IMR-90 (cell line): ENCODE data around the gene NOC2L. TPM values are rescaled to one million over a fixed set of nuclear protein-coding genes. Genes with fewer than 3 reads are reported as not detected.
A peak's percentile ranks its signal among the peaks of the same experiment; 100 is the strongest.

Source experiments
- ATAC-seq: fragments of 200-7000 bp; cut with Tn5 transposase; 2 replicates; pipeline ENCODE4 v1.9.1; 2020; ENCODE audit warnings: low read depth, mild to moderate bottlenecking, moderate library complexity
- BruUV-seq: library from RNA; stranded (reverse); fragments of 400-500 nt; replicated peaks from 2 replicates; lab custom pipeline; 2021; lab: Mats Ljungman, UMichigan
- CTCF ChIA-PET: fragments of 300-600 bp; formaldehyde crosslinking; extraction: SDS; loops from one replicate; lab custom pipeline; 2021; ENCODE audit warnings: antibody characterized with exemption; lab: Yijun Ruan, JAX
- POLR2A ChIA-PET: fragments of 300-600 bp; sonication (Branson Sonifier 250); formaldehyde crosslinking; loops from one replicate; lab custom pipeline; 2022; ENCODE audit warnings: antibody characterized with exemption; ENCODE audit not compliant: unreplicated experiment; lab: Charles Lee
- DNase-seq: peaks from one replicate; pipeline ENCODE4 v3.0.0; 2013
- H2AFZ ChIP-seq: replicated peaks from 2 replicates; pipeline ENCODE3; 2013; ENCODE audit warnings: low read length, mild to moderate bottlenecking; ENCODE audit not compliant: poor library complexity
- H2AK5ac ChIP-seq: 2 replicates; pipeline ENCODE4 v1.6.1; 2013; ENCODE audit warnings: low read depth, low read length, inconsistent platforms
- H2AK9ac ChIP-seq: replicated peaks from 2 replicates; pipeline ENCODE3; 2013; ENCODE audit warnings: mild to moderate bottlenecking, low read depth, low read length, moderate library complexity; ENCODE audit not compliant: poor library complexity
- H2BK120ac ChIP-seq: 2 replicates; pipeline ENCODE4 v1.6.1; 2013; ENCODE audit warnings: low read depth, low read length, inconsistent platforms
- H2BK15ac ChIP-seq: 3 replicates; pipeline ENCODE4 v1.6.1; 2013; ENCODE audit warnings: low read depth, low read length, inconsistent platforms
- H2BK20ac ChIP-seq: 2 replicates; pipeline ENCODE4 v1.6.1; 2013; ENCODE audit warnings: low read depth, mild to moderate bottlenecking, inconsistent platforms, low read length, moderate library complexity
- H2BK5ac ChIP-seq: 2 replicates; pipeline ENCODE4 v1.6.1; 2013; ENCODE audit warnings: mild to moderate bottlenecking, low read depth, low read length, inconsistent platforms; ENCODE audit not compliant: poor library complexity, severe bottlenecking
- H3K14ac ChIP-seq: replicated peaks from 2 replicates; pipeline ENCODE4 v1.6.1; 2013; ENCODE audit warnings: low read depth, low read length, inconsistent platforms
- H3K18ac ChIP-seq: 2 replicates; pipeline ENCODE4 v1.6.1; 2013; ENCODE audit warnings: low read depth, low read length, control low read depth
- H3K23ac ChIP-seq: 2 replicates; pipeline ENCODE4 v1.6.1; 2013; ENCODE audit warnings: low read depth, low read length, inconsistent platforms
- H3K27ac ChIP-seq: 2 replicates; pipeline ENCODE4 v1.5.1; 2013; ENCODE audit warnings: mild to moderate bottlenecking, control low read depth, low read length; ENCODE audit not compliant: insufficient read depth
- H3K27me3 ChIP-seq: 2 replicates; pipeline ENCODE4 v1.6.1; 2013; ENCODE audit warnings: low read length; ENCODE audit not compliant: control insufficient read depth, insufficient read depth
- H3K36me3 ChIP-seq: 2 replicates; pipeline ENCODE4 v1.6.1; 2013; ENCODE audit warnings: low read length, mixed read lengths; ENCODE audit not compliant: control insufficient read depth, insufficient read depth
- H3K4ac ChIP-seq: 2 replicates; pipeline ENCODE4 v1.6.1; 2013; ENCODE audit warnings: low read depth, low read length, inconsistent platforms
- H3K4me1 ChIP-seq: 2 replicates; pipeline ENCODE4 v1.6.1; 2013; ENCODE audit warnings: low read length, mixed read lengths; ENCODE audit not compliant: control insufficient read depth, insufficient read depth
- H3K4me2 ChIP-seq: 2 replicates; pipeline ENCODE4 v1.6.1; 2013; ENCODE audit warnings: low read depth, mild to moderate bottlenecking, control low read depth, low read length, moderate library complexity
- H3K4me3 ChIP-seq: 2 replicates; pipeline ENCODE4 v1.5.1; 2013; ENCODE audit warnings: low read depth, mild to moderate bottlenecking, control low read depth, low read length, moderate library complexity; ENCODE audit not compliant: insufficient read depth
- H3K56ac ChIP-seq: 2 replicates; pipeline ENCODE4 v1.6.1; 2013; ENCODE audit warnings: low read length, inconsistent platforms; ENCODE audit not compliant: insufficient read depth; ENCODE audit errors: extremely low read depth
- H3K79me1 ChIP-seq, 2 experiments: 2 replicates each; pipeline ENCODE4 v1.6.1; 2013; ENCODE audit warnings: low read length in 2 of 2, inconsistent platforms in 1 of 2, low read depth in 1 of 2
- H3K9ac ChIP-seq: 2 replicates; pipeline ENCODE4 v1.6.1; 2013; ENCODE audit warnings: low read depth, low read length, control low read depth
- H3K9me1 ChIP-seq: 2 replicates; pipeline ENCODE4 v1.6.1; 2013; ENCODE audit warnings: low read length, inconsistent platforms; ENCODE audit not compliant: insufficient read depth
- H3K9me3 ChIP-seq: 2 replicates; pipeline ENCODE4 v1.6.1; 2013; ENCODE audit warnings: low read length; ENCODE audit not compliant: control insufficient read depth, insufficient read depth
- H4K20me1 ChIP-seq: 2 replicates; pipeline ENCODE4 v1.6.1; 2013; ENCODE audit warnings: low read length, inconsistent platforms; ENCODE audit not compliant: insufficient read depth
- H4K5ac ChIP-seq: 2 replicates; pipeline ENCODE4 v1.6.1; 2013; ENCODE audit warnings: mild to moderate bottlenecking, low read depth, low read length, control low read depth
- H4K8ac ChIP-seq, 2 experiments: 2 replicates each; pipeline ENCODE4 v1.6.1; 2013; ENCODE audit warnings: low read depth in 2 of 2, low read length in 2 of 2, control low read depth in 1 of 2, inconsistent platforms in 1 of 2
- H4K91ac ChIP-seq: 2 replicates; pipeline ENCODE4 v1.6.1; 2013; ENCODE audit warnings: low read depth, low read length, inconsistent platforms; ENCODE audit not compliant: insufficient read depth
- BHLHE40 ChIP-seq: fragments of 150-350 bp; IDR thresholded peaks from 2 replicates; pipeline ENCODE4 v1.6.1; 2016; ENCODE audit warnings: mild to moderate bottlenecking, low read depth, low read length
- CHD1 ChIP-seq: IDR thresholded peaks from 2 replicates; pipeline ENCODE4 v1.6.1; 2012; ENCODE audit warnings: low read depth, low read length, improper control_type of control experiment
- FOS ChIP-seq: fragments of 150-350 bp; IDR thresholded peaks from 2 replicates; pipeline ENCODE4 v1.6.1; 2016; ENCODE audit warnings: low read depth, low read length
- POLR2A ChIP-seq: IDR thresholded peaks from 2 replicates; pipeline ENCODE4 v1.6.1; 2012; ENCODE audit warnings: mild to moderate bottlenecking, low read depth, low read length
- RCOR1 ChIP-seq: IDR thresholded peaks from 2 replicates; pipeline ENCODE4 v1.6.1; 2012; ENCODE audit warnings: mild to moderate bottlenecking, low read length, improper control_type of control experiment; ENCODE audit not compliant: insufficient replicate concordance
- WGBS, 2 experiments: methylation state at CpG; one replicate each; pipeline versions ENCODE4 v1.1.5 to v1.1.7; 2013; ENCODE audit warnings: missing lambda C conversion rate in 2 of 2; ENCODE audit not compliant: insufficient read length in 1 of 2; ENCODE audit errors: extremely low coverage in 2 of 2; 5-methylcytosine and 5-hydroxymethylcytosine counted together
- dilution Hi-C: fragments of 300-500 bp; cut with HindIII; formaldehyde crosslinking; loops from one replicate; pipeline ENCODE4 v1.14.3; 2018; ENCODE audit warnings: low sequenced_read_pairs; ENCODE audit not compliant: unreplicated experiment
- in situ Hi-C: fragments of 300-500 bp; cut with MboI; formaldehyde crosslinking; loops from 3 replicates; pipeline ENCODE4 v1.14.3; 2019; ENCODE audit warnings: low sequenced_read_pairs, inconsistent platforms, mixed read lengths
- intact Hi-C: fragments of 100-400 bp; cut with micrococcal nuclease; formaldehyde crosslinking; loops from 2 replicates; pipeline ENCODE4 v1.10.0; 2022
- polyA plus RNA-seq, 3 experiments: library from polyadenylated mRNA; depleted of rRNA; stranded (reverse); fragments of >200 nt; gene quantifications; 2 replicates each; pipeline ENCODE4 v1.2.3, GENCODE V29; 2012; ENCODE audit warnings: low replicate concordance in 1 of 3
- total RNA-seq: library from RNA; depleted of rRNA; stranded (reverse); fragments of >200 nt; gene quantifications from 2 replicates; pipeline ENCODE4 v1.2.3, GENCODE V29; 2012

NOC2L gene
- total and polyA plus RNA-seq, 2 of the 4 experiments (the other 2 are of a cell fraction): 74.2 to 106 TPM

- H3K4me2 ChIP-seq: no peak overlapping the region
- in situ Hi-C loops: no loop called here
- H3K27me3 ChIP-seq: no peaks in the 10 kb centered on the region
- H2BK120ac ChIP-seq: no peak overlapping the region
- H3K23ac ChIP-seq: no peak overlapping the region
- no peak overlapping the region for H3K9ac ChIP-seq
- no TSS peak for BruUV-seq
- peaks cover 7% of the 10 kb centered on the region for H3K9me1 ChIP-seq
- H3K18ac ChIP-seq: no peak overlapping the region
- 0 out of 2 replicates have a peak overlapping the region, but pooled peaks have one; percentile 64 for H3K4ac ChIP-seq
- no peak overlapping the region for H3K4me3 ChIP-seq
- H2AK5ac ChIP-seq: no peak overlapping the region; the same call in 1 of the 2 replicates
- no peak overlapping the region for H2AK9ac ChIP-seq
- ChIA-PET POLR2A (no interaction called here), CTCF (no interaction called here)
- H3K9me3 ChIP-seq: no peaks in the 10 kb centered on the region
- peaks cover 52% of the 10 kb centered on the region for H3K36me3 ChIP-seq
- H2BK20ac ChIP-seq: no peak overlapping the region
- H4K8ac ChIP-seq: peak overlapping the region in 1 of 2 experiments; percentile 31; a peak in 1 of 4 replicates
- intact Hi-C loops: no loop called here
- H4K5ac ChIP-seq: no peak overlapping the region
- H4K91ac ChIP-seq: no peak overlapping the region
- TF ChIP-seq BHLHE40 (no peak), CHD1 (no peak), FOS (no peak), RCOR1 (no peak), POLR2A (no peak)
- ATAC-seq (no peak), DNase-seq (no peak)
- H3K56ac ChIP-seq: no peak overlapping the region
- no peak overlapping the region for H3K14ac ChIP-seq
- no peak overlapping the region for H3K27ac ChIP-seq
- H2AFZ ChIP-seq: no peak overlapping the region
- 92% methylated on average over 7 of the region's 29 CpGs; no CpG with 5 or more reads in 1 of the 2 experiments for WGBS, 2 experiments
- peaks cover 31% of the 10 kb centered on the region for H3K4me1 ChIP-seq
- H4K20me1 ChIP-seq: peaks cover 24% of the 10 kb centered on the region
- no peak overlapping the region for H2BK5ac ChIP-seq
- H3K79me1 ChIP-seq: peaks cover 9 to 15% of the 10 kb centered on the region in 2 experiments
- no peak overlapping the region for H2BK15ac ChIP-seq
- dilution Hi-C loops: no loop called here
Measured at GRCh38 chr1:945688-946556, 13.1 kb downstream of the NOC2L start.
